ENCODE measurements around the gene FRMD7. TPM values are rescaled to one million over a fixed set of nuclear protein-coding genes. Genes with fewer than 3 reads are reported as not detected.

The FRMD7 gene
- total and polyA plus RNA-seq, 2 of the 4 experiments (the other 2 are of a cell fraction): not detected

- Histone ChIP-seq H3K14ac (replicated peaks; ENCODE audit: low read depth, low read length) (no peak overlapping the region), H4K8ac (ENCODE audit: low read depth in 2 of 2, low read length in 2 of 2) (no peak overlapping the region), H2AK9ac (replicated peaks; ENCODE audit: low read depth, low read length, poor library complexity) (no peak overlapping the region), H3K36me3 (ENCODE audit: control insufficient read depth, insufficient read depth, low read length) (no peaks in the 10 kb centered on the region), H4K91ac (ENCODE audit: insufficient read depth, low read depth, low read length) (no peak overlapping the region), H3K56ac (ENCODE audit: extremely low read depth, insufficient read depth, low read length) (no peak overlapping the region), H2BK5ac (ENCODE audit: low read depth, low read length, poor library complexity, severe bottlenecking) (no peak overlapping the region), H3K79me1 (ENCODE audit: low read depth in 1 of 2, low read length in 2 of 2) (no peaks in the 10 kb centered on the region), H4K20me1 (ENCODE audit: insufficient read depth, low read length) (no peaks in the 10 kb centered on the region; the same call in 1 of the 2 replicates), H3K9me3 (ENCODE audit: control insufficient read depth, insufficient read depth, low read length) (no peaks in the 10 kb centered on the region), H4K5ac (ENCODE audit: low read depth, low read length) (no peak overlapping the region), H3K27me3 (ENCODE audit: control insufficient read depth, insufficient read depth, low read length) (peaks cover 11% of the 10 kb centered on the region; the same call in 1 of the 2 replicates), H3K23ac (ENCODE audit: low read depth, low read length) (no peak overlapping the region), H3K27ac (ENCODE audit: insufficient read depth, low read length) (no peak overlapping the region), H2AFZ (replicated peaks; ENCODE audit: low read length, poor library complexity) (no peak overlapping the region), H3K4me1 (ENCODE audit: control insufficient read depth, insufficient read depth, low read length) (no peaks in the 10 kb centered on the region), H3K9me1 (ENCODE audit: insufficient read depth, low read length) (no peaks in the 10 kb centered on the region), H3K9ac (ENCODE audit: low read depth, low read length) (no peak overlapping the region), H3K4ac (ENCODE audit: low read depth, low read length) (no peak overlapping the region), H2BK20ac (ENCODE audit: low read depth, low read length) (no peak overlapping the region), H3K4me3 (ENCODE audit: insufficient read depth, low read depth, low read length) (no peak overlapping the region), H3K4me2 (ENCODE audit: low read depth, low read length) (no peak overlapping the region), H2AK5ac (ENCODE audit: low read depth, low read length) (no peak overlapping the region), H2BK120ac (ENCODE audit: low read depth, low read length) (no peak overlapping the region), H3K18ac (ENCODE audit: low read depth, low read length) (no peak overlapping the region), H2BK15ac (ENCODE audit: low read depth, low read length) (no peak overlapping the region)
- POLR2A ChIA-PET (ENCODE audit: unreplicated experiment): no interaction called here
- dilution Hi-C loops (cut with HindIII; ENCODE audit: low sequenced_read_pairs, unreplicated experiment): no loop called here
- TF ChIP-seq ELK1 (IDR thresholded peaks at IDR 0.05; ENCODE audit: borderline replicate concordance, low read depth, low read length) (no peak), BHLHE40 (IDR thresholded peaks at IDR 0.05; ENCODE audit: low read depth, low read length) (no peak), SMC3 (IDR thresholded peaks at IDR 0.05; ENCODE audit: low read depth, low read length) (no peak), CHD1 (IDR thresholded peaks at IDR 0.05; ENCODE audit: low read depth, low read length) (no peak), CTCF (conservative IDR thresholded peaks at IDR 0.05; ENCODE audit: low read depth, low read length) (no peak), MXI1 (IDR thresholded peaks at IDR 0.05; ENCODE audit: borderline replicate concordance, low read depth, low read length) (no peak), RAD21 (IDR thresholded peaks at IDR 0.05; ENCODE audit: low read length) (no peak), MAZ (IDR thresholded peaks at IDR 0.05; ENCODE audit: borderline replicate concordance, low read depth, low read length) (no peak), RCOR1 (IDR thresholded peaks at IDR 0.05; ENCODE audit: insufficient replicate concordance, low read length) (no peak), MAFK (IDR thresholded peaks at IDR 0.05; ENCODE audit: low read depth, low read length) (no peak), RFX5 (IDR thresholded peaks at IDR 0.05; ENCODE audit: low read depth, low read length) (no peak), USF2 (IDR thresholded peaks at IDR 0.05; ENCODE audit: low read depth, low read length) (no peak), FOS (IDR thresholded peaks at IDR 0.05; ENCODE audit: low read depth, low read length) (no peak), NFE2L2 (IDR thresholded peaks at IDR 0.05; ENCODE audit: low read depth, low read length) (no peak), CEBPB (IDR thresholded peaks at IDR 0.05; ENCODE audit: low read depth, low read length) (no peak), POLR2A (IDR thresholded peaks at IDR 0.05; ENCODE audit: low read depth, low read length) (no peak)
- in situ Hi-C loops (cut with MboI; ENCODE audit: low sequenced_read_pairs): no loop called here
- intact Hi-C loops (cut with micrococcal nuclease): no loop called here
- BruUV-seq (replicated peaks): no TSS peak
- CTCF ChIA-PET: no interaction called here
- DNase-seq (no peak), ATAC-seq (ENCODE audit: low read depth) (no peak)
These were observed 39.0 kb downstream of the FRMD7 start for GRCh38 chrX:132088864-132089263.

Measured in IMR-90 (cell line).